Rectal smooth muscle tissue (tissue), 1 donor: ENCODE measurements around the gene CR1L.
"Not testable (repeated sequence)": the region's sequence is repeated elsewhere in the genome, so short reads cannot be mapped to it uniquely, and the experiment has no call there.

Source experiments
- H3K27ac ChIP-seq: one replicate; pipeline ENCODE4 v1.7.0; 2013; ENCODE audit warnings: low read depth, low read length, inconsistent platforms
- H3K27me3 ChIP-seq: one replicate; pipeline ENCODE4 v1.7.0; 2013; ENCODE audit warnings: low read length; ENCODE audit not compliant: control insufficient read depth, insufficient read depth
- H3K36me3 ChIP-seq: one replicate; pipeline ENCODE4 v1.7.0; 2013; ENCODE audit warnings: low read length; ENCODE audit not compliant: control insufficient read depth, insufficient read depth
- H3K4me1 ChIP-seq: one replicate; pipeline ENCODE4 v1.7.0; 2013; ENCODE audit warnings: low read length; ENCODE audit not compliant: control insufficient read depth, insufficient read depth
- H3K4me3 ChIP-seq: one replicate; pipeline ENCODE4 v1.7.0; 2013; ENCODE audit warnings: low read length
- H3K9ac ChIP-seq: one replicate; pipeline ENCODE4 v1.7.0; 2013; ENCODE audit warnings: low read length

The CR1L gene

GRCh38 chr1:207648334-207649209, 3.6 kb downstream of the CR1L start:
- Histone ChIP-seq H3K36me3 (no peaks in the 10 kb centered on the region), H3K4me1 (no peaks in the 10 kb centered on the region), H3K9ac (no peak overlapping the region), H3K27me3 (no peaks in the 10 kb centered on the region), H3K4me3 (no peak overlapping the region), H3K27ac (no peak overlapping the region)

DNA sequence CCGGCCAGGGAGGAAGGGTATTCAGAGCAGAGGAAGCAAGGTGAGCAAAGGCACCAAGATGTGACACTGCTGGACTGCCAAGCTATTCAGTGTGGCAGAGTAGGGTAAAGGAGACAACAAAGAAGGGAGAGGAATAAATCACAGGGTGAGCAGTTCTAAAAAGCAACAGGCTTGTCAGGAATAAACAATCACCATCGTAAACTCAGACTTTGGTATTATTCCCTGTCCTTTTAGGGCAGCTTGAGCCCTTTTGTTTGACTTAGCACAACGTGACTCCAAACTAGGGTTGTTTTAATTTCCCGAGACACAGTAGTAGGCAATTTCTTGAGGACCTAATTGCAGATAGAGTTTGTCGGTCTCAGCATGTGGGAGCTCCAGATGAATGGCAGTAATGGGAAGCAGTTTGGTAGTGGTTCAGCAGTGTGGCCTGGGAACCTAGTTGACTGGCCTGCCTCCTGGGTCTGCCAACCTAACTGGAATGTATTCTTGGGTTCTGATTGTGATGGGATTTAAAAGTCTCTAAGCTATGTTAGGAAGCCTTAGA, 4.3 kb downstream of the CR1L start:
- Histone ChIP-seq H3K27me3 (no peaks in the 10 kb centered on the region), H3K27ac (no peak overlapping the region), H3K4me1 (no peaks in the 10 kb centered on the region), H3K9ac (no peak overlapping the region), H3K36me3 (no peaks in the 10 kb centered on the region), H3K4me3 (no peak overlapping the region)

DNA sequence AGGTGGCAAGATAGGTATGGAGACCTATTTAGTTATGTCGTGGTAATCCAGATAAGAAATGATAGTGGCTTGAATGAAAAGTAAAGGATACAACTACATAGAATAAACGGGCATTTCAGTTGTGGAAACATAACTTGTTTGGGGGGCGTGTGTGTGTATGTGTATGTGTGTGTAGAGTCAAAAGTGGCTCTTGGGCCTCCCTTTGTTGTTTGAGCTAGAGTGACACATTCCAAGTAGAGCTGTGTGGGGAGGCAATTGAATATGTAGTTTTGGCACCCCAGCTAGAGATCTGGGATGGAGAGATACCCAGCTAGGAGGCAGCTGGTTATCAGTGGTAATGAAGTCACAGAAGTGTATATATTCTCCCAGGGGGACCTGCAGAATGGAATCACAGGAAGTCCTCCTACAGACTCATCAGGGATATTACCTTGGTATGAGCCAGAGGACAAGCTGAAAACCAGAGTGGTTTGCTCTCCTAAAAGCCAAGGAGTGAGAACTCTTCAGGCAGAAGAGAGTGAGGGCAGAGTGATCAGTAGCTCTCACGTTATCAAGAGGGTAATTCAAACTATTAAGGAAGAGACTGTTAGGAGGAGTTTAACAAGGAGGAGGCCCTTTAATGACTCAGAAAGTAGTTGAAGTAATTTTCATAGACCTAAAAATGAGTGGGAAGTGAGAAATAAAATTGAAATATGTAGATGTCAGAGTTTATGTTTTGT, 5.1 kb downstream of the CR1L start:
- Histone ChIP-seq H3K4me3 (no peak overlapping the region), H3K36me3 (no peaks in the 10 kb centered on the region), H3K9ac (no peak overlapping the region), H3K4me1 (no peaks in the 10 kb centered on the region), H3K27ac (no peak overlapping the region), H3K27me3 (no peaks in the 10 kb centered on the region)

DNA sequence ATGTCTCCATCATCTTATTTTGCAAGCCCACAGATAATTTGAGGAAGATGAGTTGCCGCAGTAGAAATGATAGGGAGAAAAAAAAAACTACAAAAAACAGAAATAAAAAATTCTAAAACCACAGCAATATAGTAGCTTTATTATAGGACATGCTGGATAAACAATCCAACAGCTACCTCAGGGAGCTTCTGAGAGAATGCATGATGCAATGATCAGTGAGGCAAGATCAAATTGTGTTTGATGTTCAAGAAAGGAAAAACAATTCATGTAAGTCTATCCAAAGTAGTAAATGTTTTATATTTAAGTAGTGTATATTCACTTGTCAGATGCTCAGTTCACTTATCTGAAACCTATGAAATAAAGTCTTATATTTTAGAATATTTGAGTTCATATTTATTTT, 6.7 kb downstream of the CR1L start:
- H3K4me1 ChIP-seq = no peaks in the 10 kb centered on the region
- no peak overlapping the region for H3K4me3 ChIP-seq
- no peaks in the 10 kb centered on the region for H3K36me3 ChIP-seq
- H3K27ac ChIP-seq = no peak overlapping the region
- no peak overlapping the region for H3K9ac ChIP-seq
- H3K27me3 ChIP-seq = no peaks in the 10 kb centered on the region

GRCh38 chr1:207654320-207654719, 9.4 kb downstream of the CR1L start:
- Histone ChIP-seq H3K4me3 (no peak overlapping the region), H3K4me1 (no peaks in the 10 kb centered on the region), H3K9ac (no peak overlapping the region), H3K27ac (no peak overlapping the region), H3K36me3 (no peaks in the 10 kb centered on the region), H3K27me3 (no peaks in the 10 kb centered on the region)

GRCh38 chr1:207658408-207658807, 13.5 kb downstream of the CR1L start:
- no peaks in the 10 kb centered on the region for H3K4me1 ChIP-seq
- no peaks in the 10 kb centered on the region for H3K27me3 ChIP-seq
- H3K27ac ChIP-seq = no peak overlapping the region
- no peak overlapping the region for H3K4me3 ChIP-seq
- no peaks in the 10 kb centered on the region for H3K36me3 ChIP-seq
- no peak overlapping the region for H3K9ac ChIP-seq

DNA sequence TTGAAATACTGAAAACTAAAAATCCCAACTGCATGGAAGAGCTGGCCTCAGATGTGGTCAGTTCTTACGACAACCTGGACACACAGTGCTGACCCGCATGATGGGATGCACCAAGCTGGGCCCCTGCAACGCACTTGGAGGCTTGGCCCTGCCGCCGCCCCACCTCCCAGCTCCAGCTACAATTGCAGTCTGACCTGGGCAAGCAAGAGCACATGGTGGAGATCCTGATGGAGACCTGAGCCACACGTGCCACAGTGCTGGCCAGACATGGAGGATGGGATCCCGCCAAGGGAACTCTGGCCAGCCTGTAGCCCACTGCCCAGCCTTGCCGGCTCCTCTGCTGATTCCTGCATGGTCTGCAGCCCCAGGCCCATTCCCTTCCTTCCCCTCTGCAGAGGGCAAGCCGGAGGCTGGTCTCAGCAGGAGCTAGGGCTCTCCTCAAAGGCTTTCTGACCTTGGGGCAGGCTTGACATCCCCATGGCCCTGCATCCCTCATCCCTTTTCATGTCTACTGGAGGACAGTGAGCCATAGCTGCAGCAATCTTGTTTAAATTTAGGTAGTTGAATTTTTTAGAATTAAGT, 14.1 kb downstream of the CR1L start:
- no peak overlapping the region for H3K27ac ChIP-seq

GRCh38 chr1:207659545-207660153, 14.7 kb downstream of the CR1L start:
- Histone ChIP-seq H3K27me3 (no peaks in the 10 kb centered on the region), H3K36me3 (no peaks in the 10 kb centered on the region), H3K27ac (no peak overlapping the region), H3K4me1 (no peaks in the 10 kb centered on the region), H3K4me3 (no peak overlapping the region), H3K9ac (no peak overlapping the region)

More for the DNA sequence above, 14.1 kb downstream of the CR1L start:
- H3K4me3 ChIP-seq = no peak overlapping the region
- no peak overlapping the region for H3K9ac ChIP-seq
- H3K36me3 ChIP-seq = no peaks in the 10 kb centered on the region
- no peaks in the 10 kb centered on the region for H3K27me3 ChIP-seq
- no peaks in the 10 kb centered on the region for H3K4me1 ChIP-seq

GRCh38 chr1:207661420-207661819, 16.5 kb downstream of the CR1L start:
- not testable (repeated sequence) for H3K36me3 ChIP-seq, H3K4me3 ChIP-seq, H3K27me3 ChIP-seq, H3K27ac ChIP-seq, H3K9ac ChIP-seq, H3K4me1 ChIP-seq

GRCh38 chr1:207666342-207666741, 21.4 kb downstream of the CR1L start:
- Histone ChIP-seq H3K4me1 (no peaks in the 10 kb centered on the region), H3K9ac (no peak overlapping the region), H3K36me3 (no peaks in the 10 kb centered on the region), H3K27ac (no peak overlapping the region), H3K27me3 (peaks cover 11% of the 10 kb centered on the region), H3K4me3 (no peak overlapping the region)

GRCh38 chr1:207669528-207670009, 24.6 kb downstream of the CR1L start:
- Histone ChIP-seq H3K9ac (no peak overlapping the region), H3K4me1 (no peaks in the 10 kb centered on the region), H3K4me3 (no peak overlapping the region), H3K27ac (no peak overlapping the region), H3K36me3 (no peaks in the 10 kb centered on the region), H3K27me3 (peaks cover 11% of the 10 kb centered on the region)

- Histone ChIP-seq H3K27me3 (peaks cover 11% of the 10 kb centered on the region), H3K9ac (no peak overlapping the region), H3K27ac (no peak overlapping the region), H3K36me3 (no peaks in the 10 kb centered on the region), H3K4me1 (no peaks in the 10 kb centered on the region), H3K4me3 (no peak overlapping the region)
These were observed 25.3 kb downstream of the CR1L start for GRCh38 chr1:207670192-207670591.
